Smooth muscle cell (in vitro differentiated cells): ENCODE measurements around the gene JARID2. TPM values are rescaled to one million over a fixed set of nuclear protein-coding genes. Genes with fewer than 3 reads are reported as not detected.

Experiments
- DNase-seq: peaks from one replicate; lab custom pipeline; 2025; ENCODE audit not compliant: unreplicated experiment; lab: John Stamatoyannopoulos, UW
- H2AFZ ChIP-seq: fragments of 200-600 bp; sonication (generic); 2 replicates; pipeline ENCODE4 v1.6.0; 2016; ENCODE audit warnings: antibody characterized with exemption, low read depth, mild to moderate bottlenecking
- H3F3A ChIP-seq: fragments of 200-600 bp; sonication (generic); 2 replicates; pipeline ENCODE4 v1.6.0; 2017; ENCODE audit warnings: antibody characterized with exemption, low read depth
- H3K27ac ChIP-seq: fragments of 200-600 bp; sonication (generic); 2 replicates; pipeline ENCODE4 v1.5.1; 2016; ENCODE audit warnings: low read depth, mild to moderate bottlenecking
- H3K27me3 ChIP-seq: fragments of 200-600 bp; sonication (generic); 2 replicates; pipeline ENCODE4 v1.6.1; 2016; ENCODE audit warnings: low read depth, mild to moderate bottlenecking
- H3K36me3 ChIP-seq: fragments of 200-600 bp; sonication (generic); 2 replicates; pipeline ENCODE4 v1.5.1; 2016; ENCODE audit warnings: low read depth
- H3K4me1 ChIP-seq: fragments of 200-600 bp; sonication (generic); 2 replicates; pipeline ENCODE4 v1.5.1; 2016; ENCODE audit warnings: low read depth
- H3K4me2 ChIP-seq: fragments of 200-600 bp; sonication (generic); 2 replicates; pipeline ENCODE4 v1.6.0; 2016; ENCODE audit warnings: mild to moderate bottlenecking
- H3K4me3 ChIP-seq: fragments of 200-600 bp; sonication (generic); 2 replicates; pipeline ENCODE4 v1.5.1; 2016; ENCODE audit warnings: mild to moderate bottlenecking
- H3K79me2 ChIP-seq: fragments of 200-600 bp; sonication (generic); 2 replicates; pipeline ENCODE4 v1.6.0; 2016; ENCODE audit warnings: low read depth, mild to moderate bottlenecking
- H3K9ac ChIP-seq: fragments of 200-600 bp; sonication (generic); 2 replicates; pipeline ENCODE4 v1.6.0; 2016; ENCODE audit warnings: low read depth
- H3K9me3 ChIP-seq: fragments of 200-600 bp; sonication (generic); replicated peaks from 2 replicates; pipeline ENCODE4 v1.5.1; 2016; ENCODE audit warnings: low read depth
- H4K20me1 ChIP-seq: fragments of 200-600 bp; sonication (generic); 2 replicates; pipeline ENCODE4 v1.6.0; 2016; ENCODE audit warnings: low read depth
- WGBS: methylation state at CpG from one replicate; pipeline ENCODE4 v1.1.7; 2016; ENCODE audit warnings: low lambda C conversion rate; 5-methylcytosine and 5-hydroxymethylcytosine counted together
- polyA plus RNA-seq: library from polyadenylated mRNA; unstranded; fragments of >200 nt; fragmentation: Nextera tagmentation; extraction: Ambion mirVana; gene quantifications from 2 replicates; pipeline ENCODE4 v1.2.1, GENCODE V29; 2016
- total RNA-seq: library from RNA; depleted of rRNA; stranded (reverse); fragments of >200 nt; gene quantifications from 2 replicates; pipeline ENCODE4 v1.2.3, GENCODE V29; 2014
- TF ChIP-seq, protein P1 (sequence below): fragments of 200-600 bp; sonication (generic); IDR thresholded peaks from 2 replicates; pipeline ENCODE4 v1.5.1; 2017; ENCODE audit warnings: borderline replicate concordance, mild to moderate bottlenecking, antibody characterized with exemption; ENCODE audit not compliant: insufficient read depth, poor library complexity, severe bottlenecking

JARID2 gene
- total and polyA plus RNA-seq, 2 experiments from 2014 or later = 5.2 to 10.2 TPM

DNA sequence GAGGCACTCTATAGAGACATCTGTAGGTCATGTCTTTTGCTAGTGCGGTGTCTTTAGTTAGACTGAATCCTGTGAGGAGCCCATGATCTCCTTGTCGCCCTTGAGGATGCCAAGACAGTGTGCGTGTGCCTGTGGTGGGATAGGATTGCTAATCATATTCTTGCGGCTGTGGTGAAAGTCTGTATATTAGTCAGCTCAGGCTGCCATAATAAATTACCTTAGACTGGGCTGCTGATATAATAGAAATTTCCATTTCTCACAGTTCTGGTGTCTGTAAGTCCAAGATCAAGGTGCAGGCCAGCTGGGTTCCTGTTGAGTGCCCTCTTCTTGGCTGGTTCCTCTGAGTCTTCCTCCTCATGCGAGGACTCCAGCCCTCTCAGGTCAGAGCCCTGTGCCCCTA is 141.2 kb downstream of the JARID2 start:
- H3K36me3 ChIP-seq = no peaks in the 10 kb centered on the region
- no peak overlapping the region for H3K9ac ChIP-seq
- peaks cover 36% of the 10 kb centered on the region for H3K79me2 ChIP-seq
- H4K20me1 ChIP-seq = peaks cover 99% of the 10 kb centered on the region
- no peak for DNase-seq
- no peaks in the 10 kb centered on the region for H3F3A ChIP-seq
- no peak overlapping the region for H3K4me3 ChIP-seq
- no peaks in the 10 kb centered on the region for H3K9me3 ChIP-seq
- H3K4me1 ChIP-seq = peaks cover 28% of the 10 kb centered on the region
- no peaks in the 10 kb centered on the region for H3K27me3 ChIP-seq
- peak overlapping the region; percentile 1 for H3K4me2 ChIP-seq
- H2AFZ ChIP-seq = no peak overlapping the region
- 67% methylated on average over 5 of the region's 5 CpGs for WGBS
- no peak overlapping the region for H3K27ac ChIP-seq
- TF ChIP-seq, protein P1, sequence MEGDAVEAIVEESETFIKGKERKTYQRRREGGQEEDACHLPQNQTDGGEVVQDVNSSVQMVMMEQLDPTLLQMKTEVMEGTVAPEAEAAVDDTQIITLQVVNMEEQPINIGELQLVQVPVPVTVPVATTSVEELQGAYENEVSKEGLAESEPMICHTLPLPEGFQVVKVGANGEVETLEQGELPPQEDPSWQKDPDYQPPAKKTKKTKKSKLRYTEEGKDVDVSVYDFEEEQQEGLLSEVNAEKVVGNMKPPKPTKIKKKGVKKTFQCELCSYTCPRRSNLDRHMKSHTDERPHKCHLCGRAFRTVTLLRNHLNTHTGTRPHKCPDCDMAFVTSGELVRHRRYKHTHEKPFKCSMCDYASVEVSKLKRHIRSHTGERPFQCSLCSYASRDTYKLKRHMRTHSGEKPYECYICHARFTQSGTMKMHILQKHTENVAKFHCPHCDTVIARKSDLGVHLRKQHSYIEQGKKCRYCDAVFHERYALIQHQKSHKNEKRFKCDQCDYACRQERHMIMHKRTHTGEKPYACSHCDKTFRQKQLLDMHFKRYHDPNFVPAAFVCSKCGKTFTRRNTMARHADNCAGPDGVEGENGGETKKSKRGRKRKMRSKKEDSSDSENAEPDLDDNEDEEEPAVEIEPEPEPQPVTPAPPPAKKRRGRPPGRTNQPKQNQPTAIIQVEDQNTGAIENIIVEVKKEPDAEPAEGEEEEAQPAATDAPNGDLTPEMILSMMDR = no peak

DNA sequence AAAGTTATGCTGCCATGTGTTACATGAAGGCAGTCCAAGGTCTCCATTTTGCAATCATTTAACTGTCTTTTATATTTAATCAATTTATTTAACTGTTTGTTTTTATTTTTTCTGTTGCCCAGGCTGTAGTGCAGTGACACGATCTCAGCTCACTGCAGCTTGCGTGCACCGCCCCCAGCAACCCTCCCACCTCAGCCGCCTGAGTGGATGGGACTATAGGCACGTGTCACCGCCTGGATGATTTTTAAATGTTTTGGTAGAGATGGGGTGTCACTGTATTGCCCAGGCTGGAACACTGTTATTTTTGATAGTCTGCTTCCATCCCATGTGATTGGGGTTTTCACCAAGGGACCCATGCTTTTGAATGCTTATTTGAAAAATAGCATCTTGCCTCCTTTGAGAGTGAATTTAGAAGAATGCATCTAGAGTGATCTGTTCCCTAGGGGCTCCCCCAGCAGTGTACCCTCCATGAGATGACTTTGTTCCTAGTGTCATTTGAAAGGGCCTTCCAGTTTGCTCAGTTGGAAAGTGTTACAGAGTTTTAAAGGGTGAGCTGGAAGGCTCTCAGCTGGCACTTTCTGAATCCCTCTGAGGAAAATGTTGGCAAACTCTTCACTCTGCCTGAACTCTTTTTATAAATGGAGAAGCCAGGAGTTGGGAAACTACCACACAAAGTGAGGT is 143.4 kb downstream of the JARID2 start:
- 97% methylated on average over 6 of the region's 6 CpGs for WGBS
- TF ChIP-seq, protein P1 = no peak
- H3K4me2 ChIP-seq = no peak overlapping the region
- H3K4me1 ChIP-seq = peaks cover 28% of the 10 kb centered on the region
- H3K27ac ChIP-seq = no peak overlapping the region
- peaks cover 37% of the 10 kb centered on the region for H3K79me2 ChIP-seq
- H3K36me3 ChIP-seq = no peaks in the 10 kb centered on the region
- DNase-seq = no peak
- H3K4me3 ChIP-seq = no peak overlapping the region
- no peak overlapping the region for H3K9ac ChIP-seq
- H3K9me3 ChIP-seq = no peaks in the 10 kb centered on the region
- no peaks in the 10 kb centered on the region for H3F3A ChIP-seq
- H2AFZ ChIP-seq = no peak overlapping the region
- no peaks in the 10 kb centered on the region for H3K27me3 ChIP-seq
- H4K20me1 ChIP-seq = peaks cover 99% of the 10 kb centered on the region

- Histone ChIP-seq H3K9ac (no peak overlapping the region), H3K4me3 (no peak overlapping the region), H4K20me1 (peaks cover 99% of the 10 kb centered on the region), H3K27me3 (no peaks in the 10 kb centered on the region), H3K27ac (no peak overlapping the region), H3F3A (no peaks in the 10 kb centered on the region), H2AFZ (no peak overlapping the region), H3K36me3 (no peaks in the 10 kb centered on the region), H3K9me3 (no peaks in the 10 kb centered on the region), H3K79me2 (peaks cover 45% of the 10 kb centered on the region), H3K4me1 (peaks cover 21% of the 10 kb centered on the region), H3K4me2 (no peak overlapping the region)
- DNase-seq = no peak
- TF ChIP-seq, protein P1 = peak; percentile 69
- 59% methylated on average over 14 of the region's 14 CpGs for WGBS
Measured at GRCh38 chr6:15389765-15390723, 144.2 kb downstream of the JARID2 start.
